ENCODE measurements around the gene NIT1. TPM values are rescaled to one million over a fixed set of nuclear protein-coding genes. Genes with fewer than 3 reads are reported as not detected.

Gene NIT1
- total RNA-seq, 1 experiment from 2014 or later = 26.8 TPM

DNA sequence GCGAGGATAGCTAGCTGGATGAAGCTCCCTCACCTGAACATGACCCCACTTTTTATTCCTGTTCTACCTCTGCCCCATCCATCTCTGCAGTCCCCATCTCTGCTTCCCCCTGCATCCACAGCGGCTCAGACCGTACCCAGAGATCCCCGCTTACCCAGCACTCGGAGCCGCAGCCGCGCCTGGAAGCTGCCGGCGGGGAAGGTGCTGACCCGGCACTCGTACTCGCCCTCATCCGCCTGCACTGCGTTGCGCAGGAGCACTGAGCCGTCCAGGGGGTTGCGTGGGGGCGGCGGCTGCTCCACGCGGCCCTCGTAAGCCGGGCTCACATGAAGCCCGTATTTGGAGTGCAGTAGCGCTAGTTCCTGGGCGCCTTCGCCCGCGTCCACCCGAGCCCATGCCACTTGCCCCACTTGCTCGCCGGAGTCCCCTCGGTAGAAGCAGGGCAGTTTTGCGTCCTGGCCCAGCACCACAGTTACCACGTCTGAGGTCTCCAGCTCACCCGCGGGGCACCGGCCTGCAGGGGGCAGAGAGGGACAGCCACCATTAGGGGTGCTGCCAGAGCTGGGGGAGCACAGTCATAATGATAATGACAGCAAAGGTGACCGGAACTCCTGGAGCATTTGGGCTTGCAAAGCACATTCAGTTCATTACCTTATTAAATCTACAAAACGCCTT lies 38.3 kb upstream of the NIT1 start:
- Histone ChIP-seq H3K4me3 (no peak overlapping the region), H2AFZ (no peak overlapping the region), H4K20me1 (ENCODE audit: insufficient read depth) (no peaks in the 10 kb centered on the region), H3K9me2 (ENCODE audit: insufficient read depth) (no peaks in the 10 kb centered on the region), H3K4me1 (replicated peaks; ENCODE audit: insufficient read depth) (peaks cover 39% of the 10 kb centered on the region), H3K4me2 (no peak overlapping the region), H3K27ac (no peak overlapping the region), H3K9me3 (ENCODE audit: insufficient read depth, low read depth) (no peaks in the 10 kb centered on the region), H3K27me3 (ENCODE audit: insufficient read depth, low read depth) (no peaks in the 10 kb centered on the region), H3K36me3 (ENCODE audit: low read depth) (no peaks in the 10 kb centered on the region), H3F3A (ENCODE audit: insufficient read depth, low read depth) (peaks cover 24% of the 10 kb centered on the region; the same call in 1 of the 2 replicates), H3K79me2 (ENCODE audit: low read depth) (peaks cover 37% of the 10 kb centered on the region)
- ChIA-PET CTCF (no interaction called here), POLR2A (ENCODE audit: unreplicated experiment) (no interaction called here)
- BruUV-seq (replicated peaks) = no TSS peak
- TF ChIP-seq, protein P1, sequence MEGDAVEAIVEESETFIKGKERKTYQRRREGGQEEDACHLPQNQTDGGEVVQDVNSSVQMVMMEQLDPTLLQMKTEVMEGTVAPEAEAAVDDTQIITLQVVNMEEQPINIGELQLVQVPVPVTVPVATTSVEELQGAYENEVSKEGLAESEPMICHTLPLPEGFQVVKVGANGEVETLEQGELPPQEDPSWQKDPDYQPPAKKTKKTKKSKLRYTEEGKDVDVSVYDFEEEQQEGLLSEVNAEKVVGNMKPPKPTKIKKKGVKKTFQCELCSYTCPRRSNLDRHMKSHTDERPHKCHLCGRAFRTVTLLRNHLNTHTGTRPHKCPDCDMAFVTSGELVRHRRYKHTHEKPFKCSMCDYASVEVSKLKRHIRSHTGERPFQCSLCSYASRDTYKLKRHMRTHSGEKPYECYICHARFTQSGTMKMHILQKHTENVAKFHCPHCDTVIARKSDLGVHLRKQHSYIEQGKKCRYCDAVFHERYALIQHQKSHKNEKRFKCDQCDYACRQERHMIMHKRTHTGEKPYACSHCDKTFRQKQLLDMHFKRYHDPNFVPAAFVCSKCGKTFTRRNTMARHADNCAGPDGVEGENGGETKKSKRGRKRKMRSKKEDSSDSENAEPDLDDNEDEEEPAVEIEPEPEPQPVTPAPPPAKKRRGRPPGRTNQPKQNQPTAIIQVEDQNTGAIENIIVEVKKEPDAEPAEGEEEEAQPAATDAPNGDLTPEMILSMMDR (conservative IDR thresholded peaks at IDR 0.05) = no peak
- no peak for TF ChIP-seq EZH2 (IDR thresholded peaks at IDR 0.05; ENCODE audit: low read depth)
- intact Hi-C loops (cut with micrococcal nuclease; ENCODE audit: unreplicated experiment) = no loop called here
- no peak for DNase-seq

DNA sequence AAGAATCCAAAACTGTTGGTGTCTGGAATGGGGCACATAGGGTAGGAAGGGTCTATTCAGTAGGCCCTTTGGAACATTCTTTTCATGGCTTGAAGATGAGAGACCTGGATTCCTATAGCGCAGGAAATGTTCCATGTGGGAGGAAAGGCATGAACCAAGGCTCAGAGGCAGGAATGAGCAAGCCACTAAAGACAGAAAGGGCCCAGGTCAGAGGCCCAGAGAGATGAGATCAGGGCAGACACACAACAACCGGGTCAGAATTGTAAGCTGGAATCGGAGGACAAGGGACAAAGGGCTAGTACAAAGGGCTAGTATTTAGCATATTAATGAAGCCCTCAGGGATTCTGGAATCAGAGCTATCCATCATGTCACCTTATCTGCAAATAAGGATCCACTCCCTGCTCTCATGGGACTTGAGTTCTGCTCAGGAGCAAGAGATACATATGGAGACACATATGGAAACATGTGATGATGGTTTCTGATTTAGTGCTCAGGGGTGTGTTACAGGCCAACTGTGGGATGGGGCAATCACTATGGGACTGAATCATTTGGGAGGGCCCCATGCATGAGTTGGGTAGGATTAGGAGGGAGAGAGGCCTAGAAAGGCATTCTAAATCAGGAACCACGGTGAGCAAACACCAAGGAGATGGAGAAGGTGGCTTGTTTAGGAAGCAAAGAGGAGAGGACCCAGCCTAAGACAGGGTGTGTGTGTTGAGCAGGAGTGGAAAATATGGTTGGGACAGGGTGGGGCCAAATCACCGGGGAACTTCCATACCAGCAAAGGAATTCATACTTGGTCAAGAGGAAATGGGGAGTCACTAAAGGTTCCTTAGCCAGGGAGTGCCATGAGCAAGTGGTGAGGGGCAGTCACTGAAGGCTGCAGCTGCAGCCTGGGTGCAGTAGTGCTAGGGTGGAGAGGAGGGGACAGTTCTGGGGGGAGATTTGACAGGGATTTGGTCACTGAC lies 37.2 kb upstream of the NIT1 start:
- H3K27ac ChIP-seq = no peak overlapping the region
- H3K4me2 ChIP-seq = peak overlapping the region; percentile 40

DNA sequence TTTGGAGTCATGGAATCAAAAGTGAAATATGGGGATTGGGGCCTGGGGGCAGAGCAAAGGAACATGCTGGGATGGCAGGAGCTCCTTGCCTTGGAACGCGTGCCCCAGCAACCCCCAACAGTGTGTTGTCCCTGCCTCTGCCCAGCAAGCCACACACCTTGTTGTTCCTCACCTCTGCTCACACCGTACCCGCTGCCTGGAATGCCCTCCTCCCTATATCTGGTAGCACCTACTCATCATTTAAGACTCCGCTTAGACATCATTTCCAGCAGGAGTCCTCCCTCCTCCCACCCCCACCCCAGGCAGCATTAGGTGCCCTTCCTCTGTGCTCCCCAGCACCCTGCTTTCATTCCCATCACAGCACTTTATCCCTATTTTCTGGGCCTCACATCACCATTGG lies 36.4 kb upstream of the NIT1 start:
- H2AFZ ChIP-seq = no peak overlapping the region
- H3F3A ChIP-seq (ENCODE audit: insufficient read depth, low read depth) = peaks cover 24% of the 10 kb centered on the region; the same call in 1 of the 2 replicates
- intact Hi-C loops (cut with micrococcal nuclease; ENCODE audit: unreplicated experiment) = no loop called here
- ChIA-PET CTCF (no interaction called here), POLR2A (ENCODE audit: unreplicated experiment) (interaction anchor here (0.5 to 0.6 kb wide), 2 partner anchors 30 to 685 kb away, joined by 3 to 17 read pairs; no protein-coding TSS in a partner anchor)
- no peaks in the 10 kb centered on the region for H3K36me3 ChIP-seq (ENCODE audit: low read depth)
- no peak for DNase-seq
- H4K20me1 ChIP-seq (ENCODE audit: insufficient read depth) = no peaks in the 10 kb centered on the region
- TF ChIP-seq, protein P1 (conservative IDR thresholded peaks at IDR 0.05) = no peak
- no peak for TF ChIP-seq EZH2 (IDR thresholded peaks at IDR 0.05; ENCODE audit: low read depth)
- peaks cover 59% of the 10 kb centered on the region for H3K4me1 ChIP-seq (replicated peaks; ENCODE audit: insufficient read depth)
- H3K79me2 ChIP-seq (ENCODE audit: low read depth) = peaks cover 51% of the 10 kb centered on the region
- no peaks in the 10 kb centered on the region for H3K9me3 ChIP-seq (ENCODE audit: insufficient read depth, low read depth)
- no peaks in the 10 kb centered on the region for H3K27me3 ChIP-seq (ENCODE audit: insufficient read depth, low read depth)
- no peak overlapping the region for H3K4me2 ChIP-seq
- BruUV-seq (replicated peaks) = no TSS peak
- no peaks in the 10 kb centered on the region for H3K9me2 ChIP-seq (ENCODE audit: insufficient read depth)
- H3K27ac ChIP-seq = 0 out of 2 replicates have a peak overlapping the region, but pooled peaks have one; percentile 81
- no peak overlapping the region for H3K4me3 ChIP-seq

More for the DNA sequence above, 37.2 kb upstream of the NIT1 start:
- intact Hi-C loops (cut with micrococcal nuclease; ENCODE audit: unreplicated experiment) = no loop called here
- Histone ChIP-seq H4K20me1 (ENCODE audit: insufficient read depth) (no peaks in the 10 kb centered on the region), H3K4me1 (replicated peaks; ENCODE audit: insufficient read depth) (peaks cover 51% of the 10 kb centered on the region), H3K79me2 (ENCODE audit: low read depth) (peaks cover 43% of the 10 kb centered on the region), H3K9me2 (ENCODE audit: insufficient read depth) (no peaks in the 10 kb centered on the region), H3F3A (ENCODE audit: insufficient read depth, low read depth) (peaks cover 24% of the 10 kb centered on the region; the same call in 1 of the 2 replicates), H3K9me3 (ENCODE audit: insufficient read depth, low read depth) (no peaks in the 10 kb centered on the region), H3K36me3 (ENCODE audit: low read depth) (no peaks in the 10 kb centered on the region), H2AFZ (no peak overlapping the region), H3K27me3 (ENCODE audit: insufficient read depth, low read depth) (no peaks in the 10 kb centered on the region), H3K4me3 (no peak overlapping the region)
- CTCF ChIA-PET = no interaction called here
- no TSS peak for BruUV-seq (replicated peaks)
- POLR2A ChIA-PET (ENCODE audit: unreplicated experiment) = interaction anchor here (0.5 kb wide), 1 partner anchor 29 kb away, joined by 17 read pairs; no protein-coding TSS in a partner anchor
- no peak for DNase-seq
- no peak for TF ChIP-seq EZH2 (IDR thresholded peaks at IDR 0.05; ENCODE audit: low read depth)
- TF ChIP-seq, protein P1 (conservative IDR thresholded peaks at IDR 0.05) = no peak

Measured in PC-9 (cell line).